ENCODE results near the gene COBL. TPM values are rescaled to one million over a fixed set of nuclear protein-coding genes. Genes with fewer than 3 reads are reported as not detected.

Gene COBL
- total and polyA plus RNA-seq, 2 of the 8 experiments (the other 6 are each of a cell fraction or from before 2014, with no cell fraction given), result 13.8 to 40.4 TPM

DNA sequence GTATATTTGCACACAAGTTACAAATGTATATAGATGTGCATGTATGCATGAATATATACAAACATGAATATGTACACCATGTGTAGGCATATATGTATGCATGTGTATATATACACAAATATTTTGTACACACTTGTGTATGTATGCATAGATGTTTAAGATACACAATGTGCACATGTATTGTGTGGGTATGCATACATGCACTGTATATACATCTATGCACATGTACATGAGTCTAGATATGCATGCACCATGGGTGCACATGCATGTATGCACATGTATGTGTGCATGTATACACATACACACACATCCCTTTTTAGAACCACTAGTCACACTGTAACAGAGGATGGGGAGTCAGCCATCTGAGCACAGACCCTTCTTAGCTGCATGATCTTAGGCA is 249.4 kb downstream of the COBL start:
- Histone ChIP-seq H3K4ac (replicated peaks; ENCODE audit: insufficient read length, low read depth, low read length) (no peak overlapping the region), H2AFZ (ENCODE audit: low read length) (no peak overlapping the region), H3K36me3 (ENCODE audit: control insufficient read depth in 2 of 4, insufficient read depth in 4 of 4, low read length in 3 of 4) (no peaks in the 10 kb centered on the region), H3K27ac (ENCODE audit: low read depth, low read length) (no peak overlapping the region), H3K18ac (ENCODE audit: extremely low read depth, low read length) (no peak overlapping the region), H3K79me1 (ENCODE audit: low read depth, low read length) (no peaks in the 10 kb centered on the region), H3K79me2 (ENCODE audit: control insufficient read depth in 1 of 2, insufficient read depth in 2 of 2, low read length in 2 of 2) (no peaks in the 10 kb centered on the region), H3K56ac (replicated peaks; ENCODE audit: insufficient read length, low read depth, low read length) (no peak overlapping the region), H3K23ac (ENCODE audit: insufficient read length) (no peak overlapping the region), H3K9ac (replicated peaks in 1 of 4; ENCODE audit: extremely low read depth in 1 of 4, low read depth in 3 of 4, low read length in 3 of 4) (no peak overlapping the region), H3K4me3 (ENCODE audit: extremely low read depth in 1 of 4, insufficient read depth in 2 of 4, low read depth in 3 of 4, low read length in 4 of 4) (no peak overlapping the region), H3K27me3 (replicated peaks in 1 of 4; ENCODE audit: control insufficient read depth in 3 of 4, extremely low read depth in 1 of 4, insufficient read depth in 3 of 4, low read length in 3 of 4) (no peaks in the 10 kb centered on the region), H2AK5ac (ENCODE audit: low read depth, low read length) (no peak overlapping the region), H3K4me1 (replicated peaks in 1 of 4; ENCODE audit: control insufficient read depth in 3 of 4, insufficient read depth in 4 of 4, low read length in 3 of 4) (peaks cover 0 to 5% (median 2%) of the 10 kb centered on the region in 4 experiments; a peak in 3 of 7 replicates), H2BK15ac (ENCODE audit: low read length) (no peak overlapping the region), H3K14ac (ENCODE audit: insufficient read length) (no peak overlapping the region), H4K20me1 (replicated peaks in 1 of 2; ENCODE audit: control insufficient read depth in 1 of 2, insufficient read depth in 2 of 2, low read length in 2 of 2) (no peaks in the 10 kb centered on the region), H2BK12ac (ENCODE audit: low read depth, low read length) (no peak overlapping the region), H4K5ac (ENCODE audit: insufficient read length, low read depth, low read length) (no peak overlapping the region), H3K9me3 (ENCODE audit: insufficient read depth in 2 of 2, low read depth in 1 of 2, low read length in 1 of 2) (no peaks in the 10 kb centered on the region), H3K23me2 (ENCODE audit: low read depth, low read length) (no peaks in the 10 kb centered on the region), H2BK5ac (ENCODE audit: low read depth, low read length) (no peak overlapping the region), H4K8ac (ENCODE audit: extremely low read depth, insufficient read depth, low read length) (no peak overlapping the region), H2BK120ac (replicated peaks; ENCODE audit: low read depth, low read length) (no peak overlapping the region), H2BK20ac (ENCODE audit: low read length) (no peak overlapping the region), H3K4me2 (ENCODE audit: insufficient read depth in 1 of 2, low read depth in 2 of 2, low read length in 2 of 2) (no peak overlapping the region), H4K91ac (replicated peaks; ENCODE audit: insufficient read length, low read length) (no peak overlapping the region)
- POLR2A ChIA-PET (ENCODE audit: partially characterized antibody), result no interaction called here
- CTCF ChIA-PET (ENCODE audit: partially characterized antibody), result interaction anchor here (0.7 to 6.2 kb wide), 25 partner anchors 10 to 478 kb away, joined by 3 to 70 read pairs (median 5); partner anchors contain the start of gene GRB10
- no peak for FAIRE-seq
- no peak for DNase-seq (ENCODE audit: low read depth in 1 of 2, low spot score in 2 of 2)
- no peak for TF ChIP-seq SP1 (IDR thresholded peaks at IDR 0.05; ENCODE audit: low read depth, low read length)
- TF ChIP-seq EZH2 (IDR thresholded peaks at IDR 0.05; ENCODE audit: low read depth, low read length, severe bottlenecking), result no peak
- TF ChIP-seq HDAC2 (IDR thresholded peaks at IDR 0.05; ENCODE audit: borderline replicate concordance in 1 of 2, low read depth in 2 of 2, low read length in 2 of 2), result no peak
- no peak for TF ChIP-seq POLR2A (IDR thresholded peaks at IDR 0.05; ENCODE audit: control extremely low read depth in 1 of 2, low read depth in 2 of 2, low read length in 2 of 2)
- no peak for TF ChIP-seq ATF3 (IDR thresholded peaks at IDR 0.05; ENCODE audit: insufficient read depth, low read depth, low read length)
- TF ChIP-seq, protein P1, sequence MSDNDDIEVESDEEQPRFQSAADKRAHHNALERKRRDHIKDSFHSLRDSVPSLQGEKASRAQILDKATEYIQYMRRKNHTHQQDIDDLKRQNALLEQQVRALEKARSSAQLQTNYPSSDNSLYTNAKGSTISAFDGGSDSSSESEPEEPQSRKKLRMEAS (IDR thresholded peaks at IDR 0.05), result no peak
- no peak for TF ChIP-seq POLR2AphosphoS5 (IDR thresholded peaks at IDR 0.05; ENCODE audit: low read depth, low read length)
- TF ChIP-seq NRF1 (IDR thresholded peaks at IDR 0.05; ENCODE audit: low read depth, low read length), result no peak
